Peyer's patch (tissue), 4 donors: ENCODE data around the gene MEX3A. TPM values are rescaled to one million over a fixed set of nuclear protein-coding genes. Genes with fewer than 3 reads are reported as not detected.
"Not testable (repeated sequence)": the region's sequence is repeated elsewhere in the genome, so short reads cannot be mapped to it uniquely, and the experiment has no call there.

Experiments used
- DNase-seq, 3 donors: peaks; one replicate each; pipeline ENCODE4 v3.0.0-alpha.2; 2017 to 2019
- H3K27ac ChIP-seq, 4 donors: fragments of 200-600 bp; sonication (generic); one replicate each; pipeline ENCODE4 v1.5.1; 2016 to 2019
- H3K27me3 ChIP-seq, 2 donors: fragments of 200-600 bp; sonication (generic); one replicate each; pipeline ENCODE4 v1.5.1; 2019
- H3K36me3 ChIP-seq, 3 donors: fragments of 200-600 bp; sonication (generic); one replicate each; pipeline ENCODE4 v1.5.1; 2016 to 2019
- H3K4me1 ChIP-seq, 4 donors: fragments of 200-600 bp; sonication (generic); one replicate each; pipeline ENCODE4 v1.5.1; 2016 to 2019
- H3K4me3 ChIP-seq, 4 donors: fragments of 200-600 bp; sonication (generic); 1 replicate in 3 of 4; 2 replicates in 1 of 4; pipeline ENCODE4 v1.5.1; 2016 to 2019; ENCODE audit warnings: mild to moderate bottlenecking in 1 of 4
- H3K9me3 ChIP-seq, 4 donors: fragments of 200-600 bp; sonication (generic); one replicate each; pipeline ENCODE4 v1.5.1; 2016 to 2019; ENCODE audit warnings: mild to moderate bottlenecking in 1 of 4
- POLR2A ChIP-seq, 2 donors: fragments of 450-650 bp; IDR thresholded peaks; one replicate each; pipeline ENCODE4 v1.5.1; 2017; ENCODE audit warnings: antibody characterized with exemption in 2 of 2, mild to moderate bottlenecking in 2 of 2, moderate library complexity in 2 of 2
- total RNA-seq, 4 donors: library from RNA; depleted of rRNA; stranded (reverse); fragments of >200 nt; gene quantifications; one replicate each; pipeline ENCODE4 v1.1.0, GENCODE V29; 2016
- TF ChIP-seq, protein P1 (sequence below), 6 experiments: fragments of 450-650 bp in 4 of 6; fragments of 200-600 bp in 2 of 6; sonication (generic) in 1 of 6; IDR thresholded peaks; one replicate each; pipeline ENCODE4 v1.5.1; 2017 to 2019; ENCODE audit warnings: antibody characterized with exemption in 6 of 6, mild to moderate bottlenecking in 3 of 6, moderate library complexity in 1 of 6

The MEX3A gene
- total RNA-seq, 4 donors from 2014 or later, result 0.80 to 2.1 TPM; not detected in 2

DNA sequence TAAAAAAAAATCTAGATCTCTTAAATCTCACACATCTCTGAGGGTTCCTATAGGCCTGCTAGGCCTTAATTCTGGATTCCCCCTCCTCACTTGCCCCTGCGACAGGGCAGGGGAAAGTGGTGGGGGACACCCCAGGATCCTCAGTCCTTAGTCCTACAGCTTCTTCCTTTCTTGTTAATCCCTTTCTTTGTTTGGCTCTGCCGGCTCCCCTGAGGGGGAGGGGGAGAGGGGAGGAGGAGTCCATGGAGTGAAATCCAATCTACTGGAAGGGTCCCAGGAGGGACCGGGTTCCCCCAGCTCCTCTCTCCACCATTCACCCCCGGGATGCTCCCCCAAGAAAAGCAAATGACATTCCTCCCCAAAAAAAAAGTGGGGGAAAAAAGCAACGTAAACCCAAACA is 8.5 kb downstream of the MEX3A start:
- Histone ChIP-seq H3K27me3 (no peaks in the 10 kb centered on the region), H3K4me3 (no peak overlapping the region), H3K27ac (no peak overlapping the region), H3K36me3 (peaks cover 0 to 17% (median 0%) of the 10 kb centered on the region in 3 donors), H3K9me3 (no peaks in the 10 kb centered on the region), H3K4me1 (no peaks in the 10 kb centered on the region)
- no peak for DNase-seq
- TF ChIP-seq, protein P1, sequence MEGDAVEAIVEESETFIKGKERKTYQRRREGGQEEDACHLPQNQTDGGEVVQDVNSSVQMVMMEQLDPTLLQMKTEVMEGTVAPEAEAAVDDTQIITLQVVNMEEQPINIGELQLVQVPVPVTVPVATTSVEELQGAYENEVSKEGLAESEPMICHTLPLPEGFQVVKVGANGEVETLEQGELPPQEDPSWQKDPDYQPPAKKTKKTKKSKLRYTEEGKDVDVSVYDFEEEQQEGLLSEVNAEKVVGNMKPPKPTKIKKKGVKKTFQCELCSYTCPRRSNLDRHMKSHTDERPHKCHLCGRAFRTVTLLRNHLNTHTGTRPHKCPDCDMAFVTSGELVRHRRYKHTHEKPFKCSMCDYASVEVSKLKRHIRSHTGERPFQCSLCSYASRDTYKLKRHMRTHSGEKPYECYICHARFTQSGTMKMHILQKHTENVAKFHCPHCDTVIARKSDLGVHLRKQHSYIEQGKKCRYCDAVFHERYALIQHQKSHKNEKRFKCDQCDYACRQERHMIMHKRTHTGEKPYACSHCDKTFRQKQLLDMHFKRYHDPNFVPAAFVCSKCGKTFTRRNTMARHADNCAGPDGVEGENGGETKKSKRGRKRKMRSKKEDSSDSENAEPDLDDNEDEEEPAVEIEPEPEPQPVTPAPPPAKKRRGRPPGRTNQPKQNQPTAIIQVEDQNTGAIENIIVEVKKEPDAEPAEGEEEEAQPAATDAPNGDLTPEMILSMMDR (IDR thresholded peaks at IDR 0.05), result no peak
- no peak for TF ChIP-seq POLR2A (IDR thresholded peaks at IDR 0.05)

DNA sequence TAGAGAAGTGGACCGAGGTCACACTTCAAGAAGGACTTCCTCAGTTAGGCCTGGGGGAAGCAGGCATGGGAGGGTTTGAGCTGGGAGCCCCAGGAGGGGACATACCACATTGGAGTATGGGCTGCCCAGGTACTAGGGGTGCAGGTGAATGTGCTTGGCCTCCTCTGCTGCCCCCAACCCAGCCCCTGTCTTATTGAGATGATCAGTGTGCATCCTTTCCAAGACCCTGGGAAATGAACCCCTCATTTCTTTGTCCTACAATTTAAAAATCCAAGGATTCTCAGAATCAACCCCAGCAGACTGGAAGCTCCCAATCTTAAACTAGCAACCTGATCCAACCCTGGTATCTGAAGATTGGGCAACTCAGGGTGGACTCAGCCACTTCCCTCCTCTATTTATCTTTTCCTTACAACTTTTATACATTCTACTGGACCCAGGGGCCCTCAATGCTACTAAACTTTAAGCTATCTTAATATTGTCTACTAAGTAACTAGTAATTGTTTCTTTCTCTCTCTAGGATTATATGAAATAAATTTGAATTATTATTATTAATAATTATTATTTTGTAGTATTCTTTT is 9.1 kb downstream of the MEX3A start:
- TF ChIP-seq POLR2A (IDR thresholded peaks at IDR 0.05), result no peak
- TF ChIP-seq, protein P1 (IDR thresholded peaks at IDR 0.05), result no peak
- peaks cover 0 to 18% (median 0%) of the 10 kb centered on the region in 3 donors for H3K36me3 ChIP-seq
- DNase-seq, result no peak
- H3K4me3 ChIP-seq, result no peak overlapping the region
- H3K4me1 ChIP-seq, result no peaks in the 10 kb centered on the region
- H3K9me3 ChIP-seq, result no peaks in the 10 kb centered on the region
- no peaks in the 10 kb centered on the region for H3K27me3 ChIP-seq
- no peak overlapping the region for H3K27ac ChIP-seq

DNA sequence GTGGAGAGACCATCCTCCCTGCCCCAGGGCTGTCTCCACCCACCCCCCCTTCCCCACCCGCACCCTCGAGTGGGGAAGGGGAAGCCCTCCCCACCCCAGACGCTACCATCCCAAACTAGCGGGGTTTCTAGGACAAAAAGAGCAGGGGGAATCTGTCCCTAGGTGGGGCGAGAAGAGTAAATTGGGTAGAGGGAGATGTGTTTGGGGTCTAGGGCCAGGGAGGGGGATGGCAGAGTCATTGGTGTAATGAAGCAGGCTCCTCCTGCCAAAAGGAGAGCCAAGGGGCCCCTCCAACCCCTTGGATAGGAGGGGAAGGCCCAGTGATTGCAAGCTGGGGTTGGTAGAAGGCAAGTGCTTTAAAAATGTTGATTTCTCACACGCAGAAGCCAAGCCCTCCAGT is 10.0 kb downstream of the MEX3A start:
- H3K36me3 ChIP-seq, result peaks cover 0 to 18% (median 0%) of the 10 kb centered on the region in 3 donors
- no peak for DNase-seq
- H3K4me1 ChIP-seq, result no peaks in the 10 kb centered on the region
- H3K27me3 ChIP-seq, result no peaks in the 10 kb centered on the region
- H3K27ac ChIP-seq, result no peak overlapping the region
- TF ChIP-seq, protein P1 (IDR thresholded peaks at IDR 0.05), result no peak
- TF ChIP-seq POLR2A (IDR thresholded peaks at IDR 0.05), result no peak
- H3K4me3 ChIP-seq, result no peak overlapping the region
- no peaks in the 10 kb centered on the region for H3K9me3 ChIP-seq

DNA sequence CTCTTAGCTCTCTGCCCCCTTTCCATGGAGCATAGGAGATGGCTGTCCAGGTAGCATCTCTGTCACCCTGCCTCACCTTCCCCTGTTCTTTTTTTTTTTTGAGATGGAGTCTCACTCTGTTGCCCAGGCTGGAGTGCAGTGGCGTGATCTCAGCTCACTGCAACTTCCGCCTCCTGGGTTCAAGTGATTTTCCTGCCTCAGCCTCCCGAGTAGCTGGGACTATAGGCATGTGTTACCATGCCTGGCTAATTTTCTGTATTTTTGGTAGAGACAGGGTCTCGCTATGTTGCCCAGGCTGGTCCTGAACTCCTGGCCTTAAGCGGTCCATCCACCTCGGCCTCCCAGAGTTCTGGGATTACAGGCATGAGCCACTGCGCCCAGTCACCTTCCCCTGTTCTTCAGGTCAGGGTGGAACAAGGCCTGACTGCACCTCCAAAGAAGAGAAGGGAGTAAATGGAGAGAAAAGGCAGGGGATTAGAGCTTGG is 10.9 kb downstream of the MEX3A start:
- H3K27me3 ChIP-seq, H3K27ac ChIP-seq, DNase-seq, H3K4me3 ChIP-seq, H3K4me1 ChIP-seq, H3K9me3 ChIP-seq: not testable (repeated sequence)
- peaks cover 0 to 18% (median 0%) of the 10 kb centered on the region in 3 donors for H3K36me3 ChIP-seq

DNA sequence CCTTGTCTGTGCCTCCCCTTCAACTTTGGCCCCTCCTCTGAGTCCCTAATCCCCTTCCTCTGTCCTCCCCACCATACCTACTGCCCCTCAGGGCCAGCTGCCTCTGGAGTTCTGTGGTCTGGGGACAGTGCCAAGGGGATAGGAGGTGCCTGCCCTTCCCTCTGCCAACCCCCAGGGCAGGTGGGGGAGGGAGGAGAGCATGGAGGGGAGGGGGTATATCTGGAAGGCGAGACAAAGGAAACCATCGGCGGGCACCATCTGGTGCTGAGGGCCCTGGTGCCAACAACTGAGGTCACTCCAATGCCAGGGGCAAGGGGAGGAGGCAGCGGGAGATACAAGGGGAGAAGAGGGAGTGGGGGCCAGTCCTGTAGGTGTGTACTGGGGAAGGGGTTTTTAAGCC is 11.7 kb downstream of the MEX3A start:
- H3K4me3 ChIP-seq, result no peak overlapping the region
- no peaks in the 10 kb centered on the region for H3K9me3 ChIP-seq
- no peak for TF ChIP-seq POLR2A (IDR thresholded peaks at IDR 0.05)
- H3K4me1 ChIP-seq, result no peaks in the 10 kb centered on the region
- no peak overlapping the region for H3K27ac ChIP-seq
- no peak for DNase-seq
- peaks cover 0 to 18% (median 0%) of the 10 kb centered on the region in 3 donors for H3K36me3 ChIP-seq
- H3K27me3 ChIP-seq, result no peaks in the 10 kb centered on the region

DNA sequence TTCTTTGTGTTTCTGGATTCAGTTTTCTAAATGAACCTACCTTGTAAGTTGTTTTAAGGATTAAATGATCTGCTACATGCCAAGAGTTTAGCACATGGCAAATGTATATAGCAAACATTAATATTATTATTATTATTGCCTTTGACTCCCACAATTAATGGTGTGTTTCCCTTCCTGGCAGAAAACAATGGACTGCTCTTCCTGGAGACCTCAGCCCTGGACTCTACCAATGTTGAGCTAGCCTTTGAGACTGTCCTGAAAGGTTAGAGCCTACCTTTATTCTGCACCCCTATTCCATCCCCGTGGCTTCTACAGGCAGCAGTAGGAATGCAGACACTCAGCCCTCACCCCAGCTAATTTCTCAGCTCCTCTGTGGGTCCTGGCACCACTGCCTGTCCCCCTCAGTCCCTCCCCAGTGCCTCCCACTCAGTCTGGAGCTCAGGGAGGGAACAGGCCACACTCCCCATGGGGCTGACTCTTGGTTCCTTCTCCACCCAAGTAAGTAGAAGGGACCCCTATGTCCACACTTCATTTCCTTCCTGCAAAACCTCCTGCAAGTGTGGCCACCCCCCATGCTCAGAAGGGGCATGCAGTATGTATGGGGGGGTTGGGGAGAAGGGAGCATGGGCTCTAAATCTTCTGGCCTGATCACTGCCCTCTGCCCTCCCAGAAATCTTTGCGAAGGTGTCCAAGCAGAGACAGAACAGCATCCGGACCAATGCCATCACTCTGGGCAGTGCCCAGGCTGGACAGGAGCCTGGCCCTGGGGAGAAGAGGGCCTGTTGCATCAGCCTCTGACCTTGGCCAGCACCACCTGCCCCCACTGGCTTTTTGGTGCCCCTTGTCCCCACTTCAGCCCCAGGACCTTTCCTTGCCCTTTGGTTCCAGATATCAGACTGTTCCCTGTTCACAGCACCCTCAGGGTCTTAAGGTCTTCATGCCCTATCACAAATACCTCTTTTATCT is 12.5 kb downstream of the MEX3A start:
- peaks cover 0 to 18% (median 0%) of the 10 kb centered on the region in 3 donors for H3K36me3 ChIP-seq
- DNase-seq, result no peak

More for the DNA sequence above, 12.5 kb downstream of the MEX3A start:
- no peak overlapping the region for H3K27ac ChIP-seq
- no peaks in the 10 kb centered on the region for H3K9me3 ChIP-seq
- no peaks in the 10 kb centered on the region for H3K4me1 ChIP-seq
- H3K27me3 ChIP-seq, result no peaks in the 10 kb centered on the region
- no peak for TF ChIP-seq POLR2A (IDR thresholded peaks at IDR 0.05)
- TF ChIP-seq, protein P1 (IDR thresholded peaks at IDR 0.05), result no peak
- H3K4me3 ChIP-seq, result no peak overlapping the region
